ENCODE data around the gene SCARF1. TPM values are rescaled to one million over a fixed set of nuclear protein-coding genes. Genes with fewer than 3 reads are reported as not detected.

Gene SCARF1
- total RNA-seq, 1 donor from 2014 or later: 41.0 TPM

DNA sequence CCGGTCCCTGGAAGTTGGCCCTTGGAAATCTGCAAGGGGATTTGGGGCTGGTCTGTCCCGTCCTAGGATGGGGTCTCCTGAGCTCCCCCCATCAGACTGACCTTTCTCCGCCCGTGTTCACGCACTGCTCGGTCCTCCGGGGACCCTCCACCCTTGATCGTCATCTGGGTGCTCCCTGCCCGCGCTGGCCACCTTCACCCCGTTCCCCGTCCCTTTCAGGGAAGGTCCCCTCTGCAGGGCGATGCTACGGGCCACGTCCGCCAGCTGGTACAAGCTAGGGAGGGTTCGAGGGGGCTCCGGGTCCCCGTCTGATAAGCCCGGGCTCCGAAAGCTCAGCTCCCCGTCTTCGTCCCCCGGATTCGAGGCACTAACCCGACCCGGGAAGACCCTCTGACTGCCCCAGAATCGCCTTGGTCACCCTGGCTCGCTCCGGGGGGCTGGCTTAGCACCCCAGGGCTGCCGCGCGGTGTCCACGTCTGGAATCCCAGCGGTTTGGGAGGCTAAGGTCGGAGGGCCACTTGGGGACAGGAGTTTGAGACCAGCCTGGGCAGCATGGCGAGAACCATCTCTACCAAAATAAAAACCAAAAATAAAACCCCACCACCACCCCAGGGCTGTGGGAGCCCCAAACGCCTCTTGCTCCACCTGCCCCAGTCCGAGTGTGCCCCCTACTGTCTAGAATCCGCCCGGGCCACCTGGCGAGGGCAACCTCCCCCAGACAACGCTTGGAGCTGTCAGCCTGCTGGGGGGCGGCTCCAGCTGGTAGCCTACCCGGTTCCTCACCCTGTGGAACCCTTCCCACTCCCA is 15.8 kb downstream of the SCARF1 start:
- H3K27me3 ChIP-seq (ENCODE audit: control insufficient read depth, insufficient read depth, low read length): peaks cover 7% of the 10 kb centered on the region
- peak overlapping the region; percentile 49 for H3K4me3 ChIP-seq (ENCODE audit: low read depth, low read length)
- TF ChIP-seq, protein P1, sequence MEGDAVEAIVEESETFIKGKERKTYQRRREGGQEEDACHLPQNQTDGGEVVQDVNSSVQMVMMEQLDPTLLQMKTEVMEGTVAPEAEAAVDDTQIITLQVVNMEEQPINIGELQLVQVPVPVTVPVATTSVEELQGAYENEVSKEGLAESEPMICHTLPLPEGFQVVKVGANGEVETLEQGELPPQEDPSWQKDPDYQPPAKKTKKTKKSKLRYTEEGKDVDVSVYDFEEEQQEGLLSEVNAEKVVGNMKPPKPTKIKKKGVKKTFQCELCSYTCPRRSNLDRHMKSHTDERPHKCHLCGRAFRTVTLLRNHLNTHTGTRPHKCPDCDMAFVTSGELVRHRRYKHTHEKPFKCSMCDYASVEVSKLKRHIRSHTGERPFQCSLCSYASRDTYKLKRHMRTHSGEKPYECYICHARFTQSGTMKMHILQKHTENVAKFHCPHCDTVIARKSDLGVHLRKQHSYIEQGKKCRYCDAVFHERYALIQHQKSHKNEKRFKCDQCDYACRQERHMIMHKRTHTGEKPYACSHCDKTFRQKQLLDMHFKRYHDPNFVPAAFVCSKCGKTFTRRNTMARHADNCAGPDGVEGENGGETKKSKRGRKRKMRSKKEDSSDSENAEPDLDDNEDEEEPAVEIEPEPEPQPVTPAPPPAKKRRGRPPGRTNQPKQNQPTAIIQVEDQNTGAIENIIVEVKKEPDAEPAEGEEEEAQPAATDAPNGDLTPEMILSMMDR (IDR thresholded peaks at IDR 0.05; ENCODE audit: insufficient read depth, low read length, poor library complexity, severe bottlenecking): peak; percentile 88
- DNase-seq (ENCODE audit: low read depth): no peak
- no peaks in the 10 kb centered on the region for H3K36me3 ChIP-seq (ENCODE audit: control insufficient read depth, insufficient read depth, low read length)

DNA sequence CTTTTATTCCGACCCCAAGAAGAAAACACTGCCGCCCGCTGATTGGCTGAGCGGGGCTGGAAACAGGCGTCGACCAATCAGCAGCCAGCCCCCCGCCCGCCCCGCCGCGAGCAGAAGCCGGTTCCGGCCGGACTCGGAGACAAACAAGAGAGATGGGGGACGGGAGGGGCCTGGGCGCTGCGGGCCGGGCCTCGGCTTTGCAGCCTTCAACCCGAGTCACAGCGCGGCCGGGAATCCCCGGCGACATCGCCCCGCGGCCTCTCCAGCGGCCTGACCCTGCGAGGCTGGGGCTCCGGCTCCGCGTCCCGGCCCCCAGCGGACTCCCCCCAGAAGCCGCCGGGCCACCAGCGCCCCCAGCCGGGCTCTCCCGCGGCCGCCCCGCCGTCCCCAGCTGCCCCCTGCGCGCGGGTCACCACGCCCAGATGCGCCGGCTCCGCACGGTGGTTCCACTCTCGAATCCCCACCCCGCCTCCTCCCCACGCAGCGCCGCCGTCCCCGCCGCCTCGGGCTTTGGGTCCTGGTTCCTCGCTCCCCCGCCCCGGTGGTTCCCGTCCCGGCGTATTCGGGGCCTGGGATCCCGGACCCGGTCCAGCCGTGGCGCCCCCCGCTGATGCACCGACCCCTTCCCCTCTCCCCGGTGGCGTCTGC is 16.6 kb downstream of the SCARF1 start:
- Histone ChIP-seq H3K4me3 (ENCODE audit: low read depth, low read length) (peak overlapping the region; percentile 49), H3K36me3 (ENCODE audit: control insufficient read depth, insufficient read depth, low read length) (no peaks in the 10 kb centered on the region), H3K27me3 (ENCODE audit: control insufficient read depth, insufficient read depth, low read length) (peaks cover 7% of the 10 kb centered on the region)
- TF ChIP-seq, protein P1 (IDR thresholded peaks at IDR 0.05; ENCODE audit: insufficient read depth, low read length, poor library complexity, severe bottlenecking): no peak
- no peak for DNase-seq (ENCODE audit: low read depth)

- peaks cover 7% of the 10 kb centered on the region for H3K27me3 ChIP-seq (ENCODE audit: control insufficient read depth, insufficient read depth, low read length)
- H3K4me3 ChIP-seq (ENCODE audit: low read depth, low read length): peak within 1 kb of the TSS; percentile 49
- no peak for DNase-seq (ENCODE audit: low read depth)
- TF ChIP-seq, protein P1 (IDR thresholded peaks at IDR 0.05; ENCODE audit: insufficient read depth, low read length, poor library complexity, severe bottlenecking): no peak
- no peaks in the 10 kb centered on the region for H3K36me3 ChIP-seq (ENCODE audit: control insufficient read depth, insufficient read depth, low read length)
Measured at GRCh38 chr17:1627982-1628855, 17.3 kb downstream of the SCARF1 start, which contains the start of gene SLC43A2. Gene SLC43A2 (minus strand): TSS chr17:1628834. CDS start chr17:1627874, 960 bp downstream.

DNA sequence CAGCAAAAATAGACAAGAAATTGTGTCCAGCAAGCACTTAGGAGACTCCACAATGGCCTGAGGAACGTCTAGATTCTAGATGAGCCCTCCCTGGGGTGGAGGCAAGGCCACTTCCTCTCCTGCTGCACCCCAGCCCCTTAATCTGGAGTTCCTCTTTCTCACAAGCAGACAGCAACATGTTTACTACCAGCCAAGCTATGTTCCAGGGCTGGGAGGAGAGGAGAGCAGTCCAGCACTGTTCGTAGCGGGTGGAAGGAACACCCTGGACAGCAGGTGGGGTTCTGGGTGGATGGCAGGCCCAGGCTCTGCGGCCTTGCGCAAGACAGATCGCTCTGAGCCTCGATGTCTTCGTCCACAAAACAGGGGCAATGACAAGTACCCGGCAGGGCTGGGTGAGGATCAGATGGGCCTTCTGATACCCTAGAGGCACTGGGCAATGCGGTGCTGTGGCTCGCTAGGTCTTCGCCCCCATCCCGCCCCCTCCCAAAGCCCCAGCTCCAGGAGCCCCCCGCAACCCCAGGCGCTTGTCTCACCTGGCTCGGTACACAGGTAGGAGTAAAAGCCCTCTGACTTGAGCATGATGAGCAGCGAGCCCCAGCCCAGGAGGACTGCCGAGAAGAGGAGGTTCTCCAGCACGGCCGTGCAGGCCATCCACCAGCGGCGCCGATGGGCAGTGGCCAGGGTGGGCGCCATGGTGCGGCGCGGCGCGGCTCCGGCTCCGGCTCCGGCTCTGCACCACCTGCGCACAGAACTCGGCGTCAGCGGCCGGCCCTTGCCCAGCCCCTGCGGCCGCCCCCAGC is 18.1 kb downstream of the SCARF1 start:
- Histone ChIP-seq H3K4me3 (ENCODE audit: low read depth, low read length) (peak overlapping the region; percentile 49), H3K27me3 (ENCODE audit: control insufficient read depth, insufficient read depth, low read length) (peaks cover 7% of the 10 kb centered on the region), H3K36me3 (ENCODE audit: control insufficient read depth, insufficient read depth, low read length) (no peaks in the 10 kb centered on the region)
- TF ChIP-seq, protein P1 (IDR thresholded peaks at IDR 0.05; ENCODE audit: insufficient read depth, low read length, poor library complexity, severe bottlenecking): no peak
- no peak for DNase-seq (ENCODE audit: low read depth)

- no peaks in the 10 kb centered on the region for H3K36me3 ChIP-seq (ENCODE audit: control insufficient read depth, insufficient read depth, low read length)
- TF ChIP-seq, protein P1 (IDR thresholded peaks at IDR 0.05; ENCODE audit: insufficient read depth, low read length, poor library complexity, severe bottlenecking): no peak
- H3K4me3 ChIP-seq (ENCODE audit: low read depth, low read length): no peak overlapping the region
- H3K27me3 ChIP-seq (ENCODE audit: control insufficient read depth, insufficient read depth, low read length): peaks cover 7% of the 10 kb centered on the region
- no peak for DNase-seq (ENCODE audit: low read depth)
Measured at GRCh38 chr17:1626333-1626732, 19.2 kb downstream of the SCARF1 start.
